ENCODE measurements around the gene C4BPA. TPM values are rescaled to one million over a fixed set of nuclear protein-coding genes. Genes with fewer than 3 reads are reported as not detected.

C4BPA gene
- total RNA-seq, 2 donors from 2014 or later = 1.9 to 2.3 TPM

DNA sequence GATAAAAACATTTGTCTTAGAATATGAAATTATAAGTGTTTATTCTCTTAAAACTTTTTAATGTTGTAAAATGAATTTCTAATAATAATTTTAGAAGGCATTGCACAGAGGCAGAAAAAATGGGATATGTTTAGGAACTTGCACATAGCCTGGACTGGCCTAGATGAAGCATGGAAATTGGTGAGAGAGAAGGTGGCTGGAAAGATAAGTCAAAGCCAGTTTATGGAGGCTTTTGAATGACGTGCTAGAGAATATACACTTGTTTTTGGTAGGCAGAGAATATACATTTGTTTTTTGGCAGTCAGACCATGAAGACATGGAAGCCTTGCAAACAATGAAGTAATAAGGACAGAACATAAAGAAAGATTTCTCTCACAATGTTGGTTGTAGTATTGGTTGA lies 2.3 kb upstream of the C4BPA start:
- Histone ChIP-seq H3K36me3 (no peaks in the 10 kb centered on the region), H3K4me1 (no peaks in the 10 kb centered on the region), H3K4me3 (no peak overlapping the region), H3K9me3 (no peaks in the 10 kb centered on the region), H3K9ac (ENCODE audit: low read depth in 2 of 2, low read length in 2 of 2) (no peak overlapping the region), H3K27me3 (no peaks in the 10 kb centered on the region), H3K27ac (no peak overlapping the region)
- intact Hi-C loops (cut with DNase I) = no loop called here
- TF ChIP-seq, protein P1, sequence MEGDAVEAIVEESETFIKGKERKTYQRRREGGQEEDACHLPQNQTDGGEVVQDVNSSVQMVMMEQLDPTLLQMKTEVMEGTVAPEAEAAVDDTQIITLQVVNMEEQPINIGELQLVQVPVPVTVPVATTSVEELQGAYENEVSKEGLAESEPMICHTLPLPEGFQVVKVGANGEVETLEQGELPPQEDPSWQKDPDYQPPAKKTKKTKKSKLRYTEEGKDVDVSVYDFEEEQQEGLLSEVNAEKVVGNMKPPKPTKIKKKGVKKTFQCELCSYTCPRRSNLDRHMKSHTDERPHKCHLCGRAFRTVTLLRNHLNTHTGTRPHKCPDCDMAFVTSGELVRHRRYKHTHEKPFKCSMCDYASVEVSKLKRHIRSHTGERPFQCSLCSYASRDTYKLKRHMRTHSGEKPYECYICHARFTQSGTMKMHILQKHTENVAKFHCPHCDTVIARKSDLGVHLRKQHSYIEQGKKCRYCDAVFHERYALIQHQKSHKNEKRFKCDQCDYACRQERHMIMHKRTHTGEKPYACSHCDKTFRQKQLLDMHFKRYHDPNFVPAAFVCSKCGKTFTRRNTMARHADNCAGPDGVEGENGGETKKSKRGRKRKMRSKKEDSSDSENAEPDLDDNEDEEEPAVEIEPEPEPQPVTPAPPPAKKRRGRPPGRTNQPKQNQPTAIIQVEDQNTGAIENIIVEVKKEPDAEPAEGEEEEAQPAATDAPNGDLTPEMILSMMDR (IDR thresholded peaks at IDR 0.05) = no peak
- DNase-seq = no peak

DNA sequence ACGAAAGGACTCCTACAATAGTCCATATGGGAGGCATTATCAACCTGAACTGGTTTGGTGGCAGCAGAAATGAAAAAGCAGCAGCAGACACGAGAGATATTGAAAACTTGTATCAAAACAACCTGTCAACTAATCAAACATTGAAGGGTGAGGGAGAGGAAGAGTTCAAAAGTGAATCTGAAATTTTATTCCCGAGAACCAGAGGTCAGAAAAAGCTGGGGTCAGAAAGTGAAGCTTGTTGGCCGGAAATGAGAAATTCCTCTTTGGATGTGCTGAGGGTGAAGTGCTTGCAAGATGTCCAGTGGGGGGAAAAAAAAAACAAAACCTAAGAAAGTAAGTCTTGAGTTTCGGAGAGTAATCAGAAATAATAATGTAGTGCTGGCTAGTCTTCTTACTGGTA lies 1.9 kb upstream of the C4BPA start:
- TF ChIP-seq, protein P1 (IDR thresholded peaks at IDR 0.05) = no peak

DNA sequence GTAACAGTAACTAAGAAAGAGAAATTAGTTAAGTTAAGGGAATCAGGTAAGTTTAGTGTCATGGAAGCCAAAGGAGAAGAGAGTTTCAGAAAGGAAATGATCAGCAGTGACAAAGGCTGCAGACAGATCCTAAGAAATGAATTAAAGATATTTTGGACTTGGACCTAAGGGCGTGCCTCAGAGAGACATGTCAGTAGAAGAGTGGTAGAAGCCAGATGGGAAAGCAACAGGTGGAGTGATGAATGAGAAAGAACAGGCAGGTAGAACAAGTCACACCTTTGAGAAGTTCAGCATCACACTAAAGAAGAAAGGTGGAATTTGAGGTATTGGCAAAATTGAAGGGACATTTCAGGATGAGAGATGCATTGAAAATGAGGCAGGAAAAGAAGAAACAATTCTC lies 1.4 kb upstream of the C4BPA start:
- Histone ChIP-seq H3K27ac (no peak overlapping the region), H3K27me3 (no peaks in the 10 kb centered on the region), H3K4me3 (no peak overlapping the region), H3K36me3 (no peaks in the 10 kb centered on the region), H3K9me3 (no peaks in the 10 kb centered on the region), H3K4me1 (no peaks in the 10 kb centered on the region), H3K9ac (ENCODE audit: low read depth in 2 of 2, low read length in 2 of 2) (no peak overlapping the region)
- no peak for DNase-seq
- intact Hi-C loops (cut with DNase I) = no loop called here
- TF ChIP-seq, protein P1 (IDR thresholded peaks at IDR 0.05) = no peak

More for the DNA sequence above, 1.9 kb upstream of the C4BPA start:
- H3K36me3 ChIP-seq = no peaks in the 10 kb centered on the region
- H3K4me1 ChIP-seq = no peaks in the 10 kb centered on the region
- no peak overlapping the region for H3K27ac ChIP-seq
- no peaks in the 10 kb centered on the region for H3K9me3 ChIP-seq
- intact Hi-C loops (cut with DNase I) = no loop called here
- no peaks in the 10 kb centered on the region for H3K27me3 ChIP-seq
- no peak overlapping the region for H3K4me3 ChIP-seq
- H3K9ac ChIP-seq (ENCODE audit: low read depth in 2 of 2, low read length in 2 of 2) = no peak overlapping the region
- no peak for DNase-seq

DNA sequence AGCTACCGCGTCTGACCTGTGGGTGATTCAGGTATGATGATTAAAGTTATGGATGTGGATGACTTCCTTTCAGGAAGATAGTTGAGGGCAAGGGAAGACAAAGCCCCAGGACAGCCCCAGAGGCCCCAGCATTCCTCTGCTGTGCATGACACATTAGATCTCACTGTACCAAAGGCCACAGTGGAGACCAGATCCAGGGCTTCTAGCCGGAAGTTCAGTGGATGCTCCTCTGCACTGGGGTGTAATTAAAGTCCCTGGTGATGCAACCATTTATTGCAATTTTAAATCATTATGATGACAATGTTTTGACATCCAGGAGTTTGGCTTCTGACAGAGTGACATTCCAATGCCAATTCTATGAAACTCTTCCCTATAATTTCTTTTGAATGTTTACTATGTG lies 5.0 kb downstream of the C4BPA start:
- TF ChIP-seq, protein P1 (IDR thresholded peaks at IDR 0.05) = no peak
- intact Hi-C loops (cut with DNase I) = no loop called here
- H3K9me3 ChIP-seq = no peaks in the 10 kb centered on the region

DNA sequence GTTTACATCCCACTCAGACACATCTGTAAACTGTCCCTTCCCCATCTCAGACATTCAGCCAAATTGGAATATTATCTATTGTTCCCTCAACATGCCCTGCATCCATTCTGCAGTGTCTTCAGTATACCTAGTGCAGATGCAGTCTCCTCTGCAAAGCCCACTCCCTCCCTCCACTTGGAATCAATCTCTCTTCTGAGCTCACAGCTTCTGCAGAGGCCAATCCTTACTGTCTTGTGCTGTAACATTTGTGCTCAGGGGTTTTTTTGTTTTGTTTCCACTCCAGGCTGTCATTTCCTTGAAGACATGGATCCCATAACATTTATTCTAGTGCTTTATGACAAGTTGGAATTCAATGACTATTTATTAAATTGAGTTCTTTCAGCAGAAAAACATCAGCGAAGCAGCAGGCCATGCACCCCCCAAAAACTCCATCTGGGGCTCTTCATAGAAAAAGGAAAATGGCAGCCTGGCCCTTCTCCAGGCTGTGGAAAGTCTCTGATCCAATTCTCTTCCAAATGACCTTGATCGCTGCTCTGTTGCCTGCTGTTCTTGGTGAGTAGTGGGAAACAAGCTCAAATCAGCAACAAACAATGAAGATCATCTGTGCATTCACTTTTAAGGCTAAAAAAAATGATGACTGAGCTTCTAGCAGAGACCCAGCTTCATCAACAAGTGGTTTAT lies 8.7 kb downstream of the C4BPA start:
- H3K4me3 ChIP-seq = no peak overlapping the region

More for the DNA sequence above, 5.0 kb downstream of the C4BPA start:
- H3K9ac ChIP-seq (ENCODE audit: low read depth in 2 of 2, low read length in 2 of 2) = no peak overlapping the region
- H3K4me3 ChIP-seq = no peak overlapping the region
- no peaks in the 10 kb centered on the region for H3K27me3 ChIP-seq
- no peak for DNase-seq
- H3K4me1 ChIP-seq = no peaks in the 10 kb centered on the region
- H3K27ac ChIP-seq = no peak overlapping the region
- no peaks in the 10 kb centered on the region for H3K36me3 ChIP-seq

More for the DNA sequence above, 8.7 kb downstream of the C4BPA start:
- no peaks in the 10 kb centered on the region for H3K36me3 ChIP-seq
- H3K27me3 ChIP-seq = no peaks in the 10 kb centered on the region
- no peak for DNase-seq
- H3K9ac ChIP-seq (ENCODE audit: low read depth in 2 of 2, low read length in 2 of 2) = no peak overlapping the region
- H3K9me3 ChIP-seq = no peaks in the 10 kb centered on the region
- H3K4me1 ChIP-seq = no peaks in the 10 kb centered on the region
- intact Hi-C loops (cut with DNase I) = no loop called here
- H3K27ac ChIP-seq = no peak overlapping the region
- TF ChIP-seq, protein P1 (IDR thresholded peaks at IDR 0.05) = no peak

All from colonic mucosa (tissue), 4 donors.